ENCODE measurements around the gene ZC3H8.

Gene ZC3H8

GRCh38 chr2:112204411-112204810 lies 50.4 kb downstream of the ZC3H8 start:
- Histone ChIP-seq H3K79me2 (ENCODE audit: low read length) (no peaks in the 10 kb centered on the region), H3K4me2 (ENCODE audit: low read length) (no peak overlapping the region), H3K36me3 (replicated peaks; ENCODE audit: low read depth, low read length) (peaks cover 8% of the 10 kb centered on the region), H3K9me3 (ENCODE audit: insufficient read depth, low read length) (peaks cover 10% of the 10 kb centered on the region), H3K4me1 (ENCODE audit: low read length) (no peaks in the 10 kb centered on the region), H2AFZ (ENCODE audit: low read depth, low read length) (no peak overlapping the region), H3K27ac (ENCODE audit: low read length) (no peak overlapping the region), H3K4me3 (ENCODE audit: low read length) (no peak overlapping the region), H4K20me1 (ENCODE audit: insufficient read depth, low read length) (no peaks in the 10 kb centered on the region), H3K9ac (ENCODE audit: low read length) (no peak overlapping the region), H3K27me3 (ENCODE audit: low read depth, low read length) (no peaks in the 10 kb centered on the region)
- no peak for TF ChIP-seq EZH2phosphoT487 (IDR thresholded peaks at IDR 0.05; ENCODE audit: low read depth)
- TF ChIP-seq CTCF (IDR thresholded peaks at IDR 0.05; ENCODE audit: low read depth, low read length): no peak

GRCh38 chr2:112201696-112202430 lies 53.0 kb downstream of the ZC3H8 start:
- H3K4me1 ChIP-seq (ENCODE audit: low read length): no peaks in the 10 kb centered on the region

GRCh38 chr2:112199188-112199587 lies 55.7 kb downstream of the ZC3H8 start:
- Histone ChIP-seq H3K9ac (ENCODE audit: low read length) (no peak overlapping the region), H3K27ac (ENCODE audit: low read length) (no peak overlapping the region), H2AFZ (ENCODE audit: low read depth, low read length) (no peak overlapping the region), H3K4me2 (ENCODE audit: low read length) (no peak overlapping the region), H3K79me2 (ENCODE audit: low read length) (no peaks in the 10 kb centered on the region), H3K27me3 (ENCODE audit: low read depth, low read length) (no peaks in the 10 kb centered on the region), H4K20me1 (ENCODE audit: insufficient read depth, low read length) (no peaks in the 10 kb centered on the region), H3K9me3 (ENCODE audit: insufficient read depth, low read length) (peaks cover 6% of the 10 kb centered on the region), H3K36me3 (replicated peaks; ENCODE audit: low read depth, low read length) (peaks cover 2% of the 10 kb centered on the region), H3K4me1 (ENCODE audit: low read length) (no peaks in the 10 kb centered on the region), H3K4me3 (ENCODE audit: low read length) (no peak overlapping the region)
- no peak for TF ChIP-seq EZH2phosphoT487 (IDR thresholded peaks at IDR 0.05; ENCODE audit: low read depth)
- TF ChIP-seq CTCF (IDR thresholded peaks at IDR 0.05; ENCODE audit: low read depth, low read length): no peak

More at GRCh38 chr2:112201696-112202430, 53.0 kb downstream of the ZC3H8 start:
- Histone ChIP-seq H3K79me2 (ENCODE audit: low read length) (no peaks in the 10 kb centered on the region), H3K9me3 (ENCODE audit: insufficient read depth, low read length) (peaks cover 10% of the 10 kb centered on the region), H3K9ac (ENCODE audit: low read length) (no peak overlapping the region), H4K20me1 (ENCODE audit: insufficient read depth, low read length) (no peaks in the 10 kb centered on the region), H3K4me3 (ENCODE audit: low read length) (no peak overlapping the region), H3K27me3 (ENCODE audit: low read depth, low read length) (no peaks in the 10 kb centered on the region), H3K4me2 (ENCODE audit: low read length) (no peak overlapping the region), H3K27ac (ENCODE audit: low read length) (no peak overlapping the region), H3K36me3 (replicated peaks; ENCODE audit: low read depth, low read length) (peaks cover 3% of the 10 kb centered on the region), H2AFZ (ENCODE audit: low read depth, low read length) (no peak overlapping the region)
- TF ChIP-seq EZH2phosphoT487 (IDR thresholded peaks at IDR 0.05; ENCODE audit: low read depth) (no peak), CTCF (IDR thresholded peaks at IDR 0.05; ENCODE audit: low read depth, low read length) (no peak)

- Histone ChIP-seq H3K36me3 (replicated peaks; ENCODE audit: low read depth, low read length) (no peaks in the 10 kb centered on the region), H3K79me2 (ENCODE audit: low read length) (no peaks in the 10 kb centered on the region), H3K27me3 (ENCODE audit: low read depth, low read length) (no peaks in the 10 kb centered on the region), H2AFZ (ENCODE audit: low read depth, low read length) (no peak overlapping the region), H3K4me1 (ENCODE audit: low read length) (no peaks in the 10 kb centered on the region), H3K4me3 (ENCODE audit: low read length) (no peak overlapping the region), H4K20me1 (ENCODE audit: insufficient read depth, low read length) (no peaks in the 10 kb centered on the region), H3K9ac (ENCODE audit: low read length) (no peak overlapping the region), H3K9me3 (ENCODE audit: insufficient read depth, low read length) (0 out of 2 replicates have a peak, but pooled peaks cover 4% of the 10 kb centered on the region), H3K4me2 (ENCODE audit: low read length) (no peak overlapping the region), H3K27ac (ENCODE audit: low read length) (no peak overlapping the region)
- TF ChIP-seq EZH2phosphoT487 (IDR thresholded peaks at IDR 0.05; ENCODE audit: low read depth) (no peak), CTCF (IDR thresholded peaks at IDR 0.05; ENCODE audit: low read depth, low read length) (no peak)
These were observed 56.1 kb downstream of the ZC3H8 start for GRCh38 chr2:112198780-112199179.

Data from OCI-LY3 (cell line).